Measurements from ENCODE around the gene CELSR1.
A peak's percentile ranks its signal among the peaks of the same experiment; 100 is the strongest.

Gene CELSR1

GRCh38 chr22:46357711-46358520, 179.5 kb downstream of the CELSR1 start:
- TF ChIP-seq, protein P1, sequence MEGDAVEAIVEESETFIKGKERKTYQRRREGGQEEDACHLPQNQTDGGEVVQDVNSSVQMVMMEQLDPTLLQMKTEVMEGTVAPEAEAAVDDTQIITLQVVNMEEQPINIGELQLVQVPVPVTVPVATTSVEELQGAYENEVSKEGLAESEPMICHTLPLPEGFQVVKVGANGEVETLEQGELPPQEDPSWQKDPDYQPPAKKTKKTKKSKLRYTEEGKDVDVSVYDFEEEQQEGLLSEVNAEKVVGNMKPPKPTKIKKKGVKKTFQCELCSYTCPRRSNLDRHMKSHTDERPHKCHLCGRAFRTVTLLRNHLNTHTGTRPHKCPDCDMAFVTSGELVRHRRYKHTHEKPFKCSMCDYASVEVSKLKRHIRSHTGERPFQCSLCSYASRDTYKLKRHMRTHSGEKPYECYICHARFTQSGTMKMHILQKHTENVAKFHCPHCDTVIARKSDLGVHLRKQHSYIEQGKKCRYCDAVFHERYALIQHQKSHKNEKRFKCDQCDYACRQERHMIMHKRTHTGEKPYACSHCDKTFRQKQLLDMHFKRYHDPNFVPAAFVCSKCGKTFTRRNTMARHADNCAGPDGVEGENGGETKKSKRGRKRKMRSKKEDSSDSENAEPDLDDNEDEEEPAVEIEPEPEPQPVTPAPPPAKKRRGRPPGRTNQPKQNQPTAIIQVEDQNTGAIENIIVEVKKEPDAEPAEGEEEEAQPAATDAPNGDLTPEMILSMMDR (conservative IDR thresholded peaks at IDR 0.05; ENCODE audit: low read depth, low read length): no peak
- no peaks in the 10 kb centered on the region for H4K20me1 ChIP-seq (ENCODE audit: insufficient read depth)
- H3K27ac ChIP-seq: no peak overlapping the region
- H3K4me2 ChIP-seq: no peak overlapping the region
- no peak overlapping the region for H2AFZ ChIP-seq (ENCODE audit: low read depth)
- H3K4me3 ChIP-seq (IDR thresholded peaks at IDR 0.05; ENCODE audit: insufficient read depth, low read depth, low read length): no peak overlapping the region
- no peaks in the 10 kb centered on the region for H3K27me3 ChIP-seq (ENCODE audit: insufficient read depth, low read depth)
- H3K9ac ChIP-seq: no peak overlapping the region
- no peaks in the 10 kb centered on the region for H3K36me3 ChIP-seq (ENCODE audit: insufficient read depth)
- no peaks in the 10 kb centered on the region for H3K4me1 ChIP-seq (ENCODE audit: low read depth, poor library complexity, severe bottlenecking)
- H3K79me2 ChIP-seq (ENCODE audit: insufficient read depth, low read depth): no peaks in the 10 kb centered on the region

- Histone ChIP-seq H3K27me3 (ENCODE audit: insufficient read depth, low read depth) (no peaks in the 10 kb centered on the region), H4K20me1 (ENCODE audit: insufficient read depth) (no peaks in the 10 kb centered on the region), H3K36me3 (ENCODE audit: insufficient read depth) (no peaks in the 10 kb centered on the region), H3K4me3 (IDR thresholded peaks at IDR 0.05; ENCODE audit: insufficient read depth, low read depth, low read length) (no peak overlapping the region), H3K27ac (no peak overlapping the region), H3K4me2 (no peak overlapping the region), H3K9ac (no peak overlapping the region), H2AFZ (ENCODE audit: low read depth) (no peak overlapping the region), H3K79me2 (ENCODE audit: insufficient read depth, low read depth) (no peaks in the 10 kb centered on the region), H3K4me1 (ENCODE audit: low read depth, poor library complexity, severe bottlenecking) (no peaks in the 10 kb centered on the region)
- TF ChIP-seq, protein P1 (conservative IDR thresholded peaks at IDR 0.05; ENCODE audit: low read depth, low read length): no peak
Observed at GRCh38 chr22:46356496-46357480, 180.6 kb downstream of the CELSR1 start.

DNA sequence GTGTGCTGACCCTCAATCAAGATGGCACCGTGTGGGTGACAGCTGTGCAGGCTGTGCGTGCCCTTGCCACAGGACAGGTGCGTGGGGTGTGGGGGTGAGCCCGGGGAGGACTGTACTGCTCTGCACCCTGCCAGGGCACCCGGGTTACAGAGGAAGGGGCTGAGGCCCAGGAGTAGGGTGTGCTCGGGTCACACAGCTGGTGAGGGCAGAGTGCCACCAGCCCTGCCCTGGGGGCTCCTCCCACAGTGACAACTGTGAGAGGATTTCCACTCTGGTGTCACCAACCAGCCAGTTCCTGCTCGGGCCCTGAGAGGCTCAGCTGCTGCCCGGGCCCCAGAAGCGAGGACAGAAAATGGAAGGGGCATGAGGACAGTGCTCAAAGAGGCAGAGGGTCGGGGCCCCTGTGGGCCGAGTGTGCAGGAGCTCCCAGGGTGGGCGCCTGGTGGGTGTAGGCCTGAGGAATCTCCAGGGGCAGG, 181.4 kb downstream of the CELSR1 start:
- Histone ChIP-seq H3K9ac (no peak overlapping the region), H3K36me3 (ENCODE audit: insufficient read depth) (no peaks in the 10 kb centered on the region)

GRCh38 chr22:46355369-46355995, 181.9 kb downstream of the CELSR1 start:
- Histone ChIP-seq H3K4me3 (IDR thresholded peaks at IDR 0.05; ENCODE audit: insufficient read depth, low read depth, low read length) (no peak overlapping the region), H2AFZ (ENCODE audit: low read depth) (no peak overlapping the region), H3K27ac (no peak overlapping the region), H3K36me3 (ENCODE audit: insufficient read depth) (no peaks in the 10 kb centered on the region), H3K27me3 (ENCODE audit: insufficient read depth, low read depth) (no peaks in the 10 kb centered on the region), H4K20me1 (ENCODE audit: insufficient read depth) (no peaks in the 10 kb centered on the region), H3K4me2 (no peak overlapping the region), H3K4me1 (ENCODE audit: low read depth, poor library complexity, severe bottlenecking) (no peaks in the 10 kb centered on the region), H3K9ac (no peak overlapping the region), H3K79me2 (ENCODE audit: insufficient read depth, low read depth) (no peaks in the 10 kb centered on the region)
- TF ChIP-seq, protein P1 (conservative IDR thresholded peaks at IDR 0.05; ENCODE audit: low read depth, low read length): peak; percentile 79

More for the DNA sequence above, 181.4 kb downstream of the CELSR1 start:
- Histone ChIP-seq H3K27ac (no peak overlapping the region), H2AFZ (ENCODE audit: low read depth) (no peak overlapping the region), H3K79me2 (ENCODE audit: insufficient read depth, low read depth) (no peaks in the 10 kb centered on the region), H4K20me1 (ENCODE audit: insufficient read depth) (no peaks in the 10 kb centered on the region), H3K27me3 (ENCODE audit: insufficient read depth, low read depth) (no peaks in the 10 kb centered on the region), H3K4me2 (no peak overlapping the region), H3K4me1 (ENCODE audit: low read depth, poor library complexity, severe bottlenecking) (no peaks in the 10 kb centered on the region), H3K4me3 (IDR thresholded peaks at IDR 0.05; ENCODE audit: insufficient read depth, low read depth, low read length) (no peak overlapping the region)
- TF ChIP-seq, protein P1 (conservative IDR thresholded peaks at IDR 0.05; ENCODE audit: low read depth, low read length): no peak
